Osteoblast (primary cell): ENCODE data around the gene PIGQ. TPM values are rescaled to one million over a fixed set of nuclear protein-coding genes. Genes with fewer than 3 reads are reported as not detected.
A peak's percentile ranks its signal among the peaks of the same experiment; 100 is the strongest.

Source experiments
- DNase-seq: peaks from one replicate; pipeline ENCODE4 v3.0.0; 2011; ENCODE audit warnings: low spot score, mixed read lengths; ENCODE audit not compliant: insufficient read length; ENCODE audit errors: missing footprints
- H2AFZ ChIP-seq: 2 replicates; pipeline ENCODE4 v1.6.0; 2011; ENCODE audit warnings: mild to moderate bottlenecking, low read length
- H3K27ac ChIP-seq: 2 replicates; pipeline ENCODE4 v1.5.1; 2011; ENCODE audit warnings: mild to moderate bottlenecking, low read depth, low read length, moderate library complexity
- H3K27me3 ChIP-seq: 2 replicates; pipeline ENCODE4 v1.6.0; 2012; ENCODE audit warnings: mild to moderate bottlenecking, control low read depth, inconsistent platforms, low read length, moderate library complexity; ENCODE audit not compliant: insufficient read depth
- H3K36me3 ChIP-seq: 2 replicates; pipeline ENCODE4 v1.5.1; 2011; ENCODE audit warnings: mild to moderate bottlenecking, low read length, control low read depth, moderate library complexity; ENCODE audit not compliant: insufficient read depth
- H3K4me1 ChIP-seq: 2 replicates; pipeline ENCODE4 v1.5.1; 2011; ENCODE audit warnings: mild to moderate bottlenecking, low read length, control low read depth, moderate library complexity; ENCODE audit not compliant: insufficient read depth
- H3K4me2 ChIP-seq: 2 replicates; pipeline ENCODE4 v1.6.0; 2011; ENCODE audit warnings: mild to moderate bottlenecking, low read length; ENCODE audit not compliant: insufficient read depth
- H3K4me3 ChIP-seq: fragments of 200-600 bp; sonication (generic); 3 replicates; pipeline ENCODE4 v1.5.1; 2012; ENCODE audit warnings: mild to moderate bottlenecking, low read length, inconsistent platforms; ENCODE audit not compliant: insufficient read depth
- H3K79me2 ChIP-seq: 2 replicates; pipeline ENCODE4 v1.6.0; 2012; ENCODE audit warnings: mild to moderate bottlenecking, low read length, control low read depth, inconsistent platforms; ENCODE audit not compliant: insufficient read depth
- H3K9me3 ChIP-seq: 2 replicates; pipeline ENCODE4 v1.5.1; 2011; ENCODE audit warnings: low read depth, low read length, control low read depth
- H4K20me1 ChIP-seq: 2 replicates; pipeline ENCODE4 v1.6.0; 2012; ENCODE audit warnings: mild to moderate bottlenecking, low read length, control low read depth; ENCODE audit not compliant: insufficient read depth
- CTCF ChIP-seq: IDR thresholded peaks from 2 replicates; pipeline ENCODE4 v1.5.1; 2011; ENCODE audit warnings: mild to moderate bottlenecking, low read depth, low read length, moderate library complexity; ENCODE audit errors: extremely low read depth
- small RNA-seq: library from RNA; depleted of rRNA; stranded (forward); fragments of <200 nt; gene quantifications from one replicate; pipeline ENCODE3, GENCODE V24; 2012
- total RNA-seq: library from RNA; depleted of rRNA; stranded (reverse); fragments of >200 nt; gene quantifications from 2 replicates; pipeline ENCODE4 v1.2.3, GENCODE V29; 2012

Gene PIGQ
- total RNA-seq, 1 donor: 29.0 TPM

GRCh38 chr16:631808-632358, 62.1 kb downstream of the PIGQ start:
- Histone ChIP-seq H4K20me1 (peaks cover 4% of the 10 kb centered on the region), H3K9me3 (no peaks in the 10 kb centered on the region), H3K27me3 (no peaks in the 10 kb centered on the region), H2AFZ (no peak overlapping the region), H3K36me3 (no peaks in the 10 kb centered on the region), H3K4me3 (no peak overlapping the region), H3K27ac (no peak overlapping the region), H3K79me2 (peaks cover 14% of the 10 kb centered on the region), H3K4me2 (no peak overlapping the region), H3K4me1 (peaks cover 13% of the 10 kb centered on the region)
- DNase-seq: no peak
- no peak for TF ChIP-seq CTCF

- no peak overlapping the region for H2AFZ ChIP-seq
- H4K20me1 ChIP-seq: peaks cover 4% of the 10 kb centered on the region
Observed at GRCh38 chr16:632486-633335, 62.9 kb downstream of the PIGQ start.

GRCh38 chr16:633336-634050, 63.7 kb downstream of the PIGQ start:
- H3K27me3 ChIP-seq: no peaks in the 10 kb centered on the region
- H2AFZ ChIP-seq: no peak overlapping the region
- peaks cover 6% of the 10 kb centered on the region for H3K4me1 ChIP-seq
- no peak for DNase-seq
- H3K4me2 ChIP-seq: no peak overlapping the region
- H3K9me3 ChIP-seq: no peaks in the 10 kb centered on the region
- no peaks in the 10 kb centered on the region for H3K36me3 ChIP-seq
- H4K20me1 ChIP-seq: peaks cover 4% of the 10 kb centered on the region
- no peak for TF ChIP-seq CTCF
- H3K4me3 ChIP-seq: no peak overlapping the region
- no peak overlapping the region for H3K27ac ChIP-seq
- peaks cover 14% of the 10 kb centered on the region for H3K79me2 ChIP-seq

More at GRCh38 chr16:632486-633335, 62.9 kb downstream of the PIGQ start:
- H3K27me3 ChIP-seq: no peaks in the 10 kb centered on the region
- H3K4me1 ChIP-seq: peaks cover 6% of the 10 kb centered on the region
- no peak for TF ChIP-seq CTCF
- DNase-seq: no peak
- H3K9me3 ChIP-seq: no peaks in the 10 kb centered on the region
- no peak overlapping the region for H3K4me3 ChIP-seq
- H3K79me2 ChIP-seq: peaks cover 14% of the 10 kb centered on the region
- no peak overlapping the region for H3K4me2 ChIP-seq
- no peaks in the 10 kb centered on the region for H3K36me3 ChIP-seq
- no peak overlapping the region for H3K27ac ChIP-seq

Small RNA genes within 50 kb of the gene (small RNA-seq; reads per million reads assigned to genes)
- gene MIR3176 (not detected), gene MIR5587 (1.3 reads per million, percentile 45 among the genes with 10 or more reads in this experiment), gene Z98883.1 (0.30 reads per million)

Other genes starting within 250 kb of the PIGQ start
- gene AXIN1, start 217.2 kb upstream of the PIGQ start, total RNA-seq: 21.5 and 21.7 TPM in 2 replicates
- gene MRPL28, start 199.4 kb upstream of the PIGQ start, total RNA-seq: 50.7 and 55.4 TPM in 2 replicates
- gene PGAP6, start 188.0 kb upstream of the PIGQ start, total RNA-seq: 40.1 and 54.3 TPM in 2 replicates
- gene NME4, start 172.8 kb upstream of the PIGQ start, total RNA-seq: 77.2 and 83.6 TPM in 2 replicates
- gene DECR2, start 168.1 kb upstream of the PIGQ start, total RNA-seq: 18.1 and 24.5 TPM in 2 replicates
- gene RAB11FIP3, start 144.3 kb upstream of the PIGQ start, total RNA-seq: 22.7 and 25.3 TPM in 2 replicates
- gene CAPN15, start 42.3 kb upstream of the PIGQ start, total RNA-seq: 25.3 and 27.1 TPM in 2 replicates
- gene PRR35, start 9.6 kb upstream of the PIGQ start, total RNA-seq: under 0.01 TPM in 1 of 2 replicates, not detected in the other
- gene NHLRC4, start 3.0 kb upstream of the PIGQ start, total RNA-seq: 1.2 and 2.2 TPM in 2 replicates
- 11.2 and 13.3 TPM in 2 replicates for gene RAB40C, start 20.1 kb downstream of the PIGQ start, total RNA-seq
- under 0.01 and 0.36 TPM in 2 replicates for gene WFIKKN1, start 61.0 kb downstream of the PIGQ start, total RNA-seq
- gene METTL26, start 66.3 kb downstream of the PIGQ start, total RNA-seq: 72.8 and 76.0 TPM in 2 replicates
- gene MCRIP2, start 71.9 kb downstream of the PIGQ start, total RNA-seq: 20.0 and 20.3 TPM in 2 replicates
- 10.3 and 19.2 TPM in 2 replicates for gene WDR90, start 79.4 kb downstream of the PIGQ start, total RNA-seq
- 35.9 and 42.0 TPM in 2 replicates for gene RHOT2, start 98.2 kb downstream of the PIGQ start, total RNA-seq
- 0.88 and 1.1 TPM in 2 replicates for gene RHBDL1, start 105.7 kb downstream of the PIGQ start, total RNA-seq
- 88.1 and 102 TPM in 2 replicates for gene STUB1, start 110.4 kb downstream of the PIGQ start, total RNA-seq
- gene JMJD8, start 114.4 kb downstream of the PIGQ start, total RNA-seq: 48.0 and 48.5 TPM in 2 replicates
- 8.0 and 8.7 TPM in 2 replicates for gene WDR24, start 120.4 kb downstream of the PIGQ start, total RNA-seq
- not detected in 2 replicates for gene FBXL16, start 135.8 kb downstream of the PIGQ start, total RNA-seq
- gene METRN, start 145.2 kb downstream of the PIGQ start, total RNA-seq: 30.9 and 33.3 TPM in 2 replicates
- gene ANTKMT, start 151.2 kb downstream of the PIGQ start, total RNA-seq: 20.9 and 21.7 TPM in 2 replicates
- gene CCDC78, start 156.5 kb downstream of the PIGQ start, total RNA-seq: 2.1 and 2.2 TPM in 2 replicates
- 12.7 and 16.3 TPM in 2 replicates for gene HAGHL, start 157.1 kb downstream of the PIGQ start, total RNA-seq
- 32.2 and 35.1 TPM in 2 replicates for gene CIAO3, start 171.0 kb downstream of the PIGQ start, total RNA-seq
- gene MSLN, start 190.8 kb downstream of the PIGQ start, total RNA-seq: under 0.01 and 1.2 TPM in 2 replicates
- 23.3 and 28.2 TPM in 2 replicates for gene RPUSD1, start 218.4 kb downstream of the PIGQ start, total RNA-seq
- gene CHTF18, start 218.7 kb downstream of the PIGQ start, total RNA-seq: 3.3 and 3.8 TPM in 2 replicates
- gene GNG13, start 230.8 kb downstream of the PIGQ start, total RNA-seq: not detected in 2 replicates